Erythroblast (primary cell): ENCODE data around the gene TMEM168.

Experiments used
- GATA1 ChIP-seq: IDR thresholded peaks from 2 replicates; pipeline ENCODE4 v1.6.1; 2011; ENCODE audit warnings: low read depth, mild to moderate bottlenecking, control low read depth, low read length, moderate library complexity
- POLR2A ChIP-seq: IDR thresholded peaks from 2 replicates; pipeline ENCODE4 v1.6.1; 2011; ENCODE audit warnings: mild to moderate bottlenecking, low read length

- TF ChIP-seq POLR2A (no peak), GATA1 (no peak)
Observed at GRCh38 chr7:112715525-112715924, 74.7 kb downstream of the TMEM168 start.
